ENCODE results near the gene NPNT. TPM values are rescaled to one million over a fixed set of nuclear protein-coding genes. Genes with fewer than 3 reads are reported as not detected.

NPNT gene
- total RNA-seq, 1 donor from 2014 or later = 3.1 TPM

GRCh38 chr4:105946771-105947170, 51.5 kb downstream of the NPNT start:
- Mint-ChIP-seq H3K4me3 (ENCODE audit: unreplicated experiment) (no peak overlapping the region), H3K27ac (ENCODE audit: unreplicated experiment) (no peak overlapping the region), H3K36me3 (ENCODE audit: low read depth, unreplicated experiment) (no peaks in the 10 kb centered on the region), H3K27me3 (ENCODE audit: low read depth, unreplicated experiment) (no peaks in the 10 kb centered on the region), H3K9me3 (ENCODE audit: unreplicated experiment) (peaks cover 7% of the 10 kb centered on the region), H3K4me1 (ENCODE audit: low read depth, unreplicated experiment) (peaks cover 6% of the 10 kb centered on the region)
- no peak for TF ChIP-seq EZH2 (IDR thresholded peaks at IDR 0.05; ENCODE audit: insufficient read depth, low read length)
- no peak for TF ChIP-seq CTCF (IDR thresholded peaks at IDR 0.05; ENCODE audit: insufficient read depth, low read depth, low read length)
- H3K9ac ChIP-seq (ENCODE audit: low read length) = no peak overlapping the region
- no peak overlapping the region for H3K27ac ChIP-seq (ENCODE audit: low read depth, low read length)
- no peaks in the 10 kb centered on the region for H3K4me1 ChIP-seq (ENCODE audit: insufficient read depth, low read length)
- H2AFZ ChIP-seq (ENCODE audit: low read depth, low read length) = no peak overlapping the region
- H3K4me3 ChIP-seq (ENCODE audit: insufficient read depth, low read depth, low read length) = no peak overlapping the region
- H4K20me1 ChIP-seq (ENCODE audit: insufficient read depth, low read length) = no peaks in the 10 kb centered on the region
- no peaks in the 10 kb centered on the region for H3K9me3 ChIP-seq (ENCODE audit: insufficient read depth, low read depth, low read length)
- no peak overlapping the region for H3K4me2 ChIP-seq (ENCODE audit: low read length)
- no peaks in the 10 kb centered on the region for H3K27me3 ChIP-seq (ENCODE audit: insufficient read depth, low read length)
- FAIRE-seq (no peak), DNase-seq (ENCODE audit: low read depth) (no peak)
- H3K79me2 ChIP-seq (ENCODE audit: insufficient read depth, low read length) = no peaks in the 10 kb centered on the region
- no peaks in the 10 kb centered on the region for H3K36me3 ChIP-seq (ENCODE audit: insufficient read depth, low read length)

- H3K27me3 Mint-ChIP-seq (ENCODE audit: low read depth, unreplicated experiment) = peaks cover 3% of the 10 kb centered on the region
- Histone ChIP-seq H3K4me1 (ENCODE audit: insufficient read depth, low read length) (no peaks in the 10 kb centered on the region), H3K9me3 (ENCODE audit: insufficient read depth, low read depth, low read length) (no peaks in the 10 kb centered on the region), H3K9ac (ENCODE audit: low read length) (no peak overlapping the region), H4K20me1 (ENCODE audit: insufficient read depth, low read length) (no peaks in the 10 kb centered on the region), H3K4me3 (ENCODE audit: insufficient read depth, low read depth, low read length) (no peak overlapping the region), H3K36me3 (ENCODE audit: insufficient read depth, low read length) (no peaks in the 10 kb centered on the region), H3K4me2 (ENCODE audit: low read length) (no peak overlapping the region), H3K27me3 (ENCODE audit: insufficient read depth, low read length) (no peaks in the 10 kb centered on the region), H2AFZ (ENCODE audit: low read depth, low read length) (no peak overlapping the region), H3K79me2 (ENCODE audit: insufficient read depth, low read length) (no peaks in the 10 kb centered on the region), H3K27ac (ENCODE audit: low read depth, low read length) (no peak overlapping the region)
- peaks cover 7% of the 10 kb centered on the region for H3K9me3 Mint-ChIP-seq (ENCODE audit: unreplicated experiment)
- H3K36me3 Mint-ChIP-seq (ENCODE audit: low read depth, unreplicated experiment) = no peaks in the 10 kb centered on the region
- TF ChIP-seq EZH2 (IDR thresholded peaks at IDR 0.05; ENCODE audit: insufficient read depth, low read length) = no peak
- no peak for TF ChIP-seq CTCF (IDR thresholded peaks at IDR 0.05; ENCODE audit: insufficient read depth, low read depth, low read length)
- peaks cover 6% of the 10 kb centered on the region for H3K4me1 Mint-ChIP-seq (ENCODE audit: low read depth, unreplicated experiment)
- DNase-seq (ENCODE audit: low read depth) = no peak
- no peak overlapping the region for H3K4me3 Mint-ChIP-seq (ENCODE audit: unreplicated experiment)
- no peak overlapping the region for H3K27ac Mint-ChIP-seq (ENCODE audit: unreplicated experiment)
- no peak for FAIRE-seq
Observed at GRCh38 chr4:105950701-105951100, 55.4 kb downstream of the NPNT start.

GRCh38 chr4:105951198-105951597, 55.9 kb downstream of the NPNT start:
- Histone ChIP-seq H3K36me3 (ENCODE audit: insufficient read depth, low read length) (no peaks in the 10 kb centered on the region), H3K79me2 (ENCODE audit: insufficient read depth, low read length) (no peaks in the 10 kb centered on the region), H3K9me3 (ENCODE audit: insufficient read depth, low read depth, low read length) (no peaks in the 10 kb centered on the region), H3K4me1 (ENCODE audit: insufficient read depth, low read length) (no peaks in the 10 kb centered on the region), H2AFZ (ENCODE audit: low read depth, low read length) (no peak overlapping the region), H3K4me2 (ENCODE audit: low read length) (no peak overlapping the region), H3K9ac (ENCODE audit: low read length) (no peak overlapping the region), H3K4me3 (ENCODE audit: insufficient read depth, low read depth, low read length) (no peak overlapping the region), H3K27me3 (ENCODE audit: insufficient read depth, low read length) (no peaks in the 10 kb centered on the region), H4K20me1 (ENCODE audit: insufficient read depth, low read length) (no peaks in the 10 kb centered on the region), H3K27ac (ENCODE audit: low read depth, low read length) (no peak overlapping the region)
- peaks cover 7% of the 10 kb centered on the region for H3K9me3 Mint-ChIP-seq (ENCODE audit: unreplicated experiment)
- no peaks in the 10 kb centered on the region for H3K36me3 Mint-ChIP-seq (ENCODE audit: low read depth, unreplicated experiment)
- H3K4me3 Mint-ChIP-seq (ENCODE audit: unreplicated experiment) = no peak overlapping the region
- H3K4me1 Mint-ChIP-seq (ENCODE audit: low read depth, unreplicated experiment) = peaks cover 6% of the 10 kb centered on the region
- H3K27me3 Mint-ChIP-seq (ENCODE audit: low read depth, unreplicated experiment) = peaks cover 3% of the 10 kb centered on the region
- no peak for FAIRE-seq
- no peak overlapping the region for H3K27ac Mint-ChIP-seq (ENCODE audit: unreplicated experiment)
- TF ChIP-seq CTCF (IDR thresholded peaks at IDR 0.05; ENCODE audit: insufficient read depth, low read depth, low read length) = no peak
- TF ChIP-seq EZH2 (IDR thresholded peaks at IDR 0.05; ENCODE audit: insufficient read depth, low read length) = no peak
- DNase-seq (ENCODE audit: low read depth) = peak; percentile 32
